Vagina (tissue), 2 donors: ENCODE results near the gene MYO1D. TPM values are rescaled to one million over a fixed set of nuclear protein-coding genes. Genes with fewer than 3 reads are reported as not detected.

Experiments
- DNase-seq, 2 donors: peaks; one replicate each; pipeline ENCODE4 v3.0.0-alpha.2; 2017; ENCODE audit errors: extremely low spot score in 2 of 2
- H3K27ac ChIP-seq: fragments of 200-600 bp; sonication (generic); one replicate; pipeline ENCODE4 v1.5.1; 2019
- H3K27me3 ChIP-seq: fragments of 200-600 bp; sonication (generic); one replicate; pipeline ENCODE4 v1.5.1; 2019
- H3K36me3 ChIP-seq, 2 donors: fragments of 200-600 bp; sonication (generic); one replicate each; pipeline ENCODE4 v1.5.1; 2017 to 2019
- H3K4me1 ChIP-seq: fragments of 200-600 bp; sonication (generic); one replicate; pipeline ENCODE4 v1.5.1; 2019
- H3K4me3 ChIP-seq, 2 donors: fragments of 200-600 bp; sonication (generic); 1 replicate in 1 of 2; 2 replicates in 1 of 2; pipeline ENCODE4 v1.5.1; 2016 to 2019
- H3K9me3 ChIP-seq: fragments of 200-600 bp; sonication (generic); one replicate; pipeline ENCODE4 v1.5.1; 2019
- CTCF ChIP-seq, 3 experiments: fragments of 450-650 bp in 2 of 3; fragments of 200-600 bp in 1 of 3; sonication (generic) in 1 of 3; IDR thresholded peaks; one replicate each; pipeline ENCODE4 v1.5.1; 2017 to 2019; ENCODE audit warnings: antibody characterized with exemption in 3 of 3, mild to moderate bottlenecking in 2 of 3, moderate library complexity in 2 of 3
- POLR2A ChIP-seq, 2 donors: fragments of 450-650 bp; IDR thresholded peaks; one replicate each; pipeline ENCODE4 v1.6.1; 2017; ENCODE audit warnings: antibody characterized with exemption in 2 of 2, mild to moderate bottlenecking in 2 of 2, moderate library complexity in 2 of 2
- POLR2AphosphoS5 ChIP-seq, 2 donors: sonication (generic); formaldehyde crosslinking; IDR thresholded peaks; one replicate each; pipeline ENCODE4 v1.9.0; 2017; ENCODE audit warnings: antibody characterized with exemption in 2 of 2, mild to moderate bottlenecking in 2 of 2, low read depth in 1 of 2; ENCODE audit not compliant: insufficient read depth in 1 of 2
- intact Hi-C: fragments of 100-400 bp; cut with DNase I; formaldehyde crosslinking; loops from one replicate; pipeline ENCODE4 v1.15.1; 2023
- total RNA-seq: library from RNA; depleted of rRNA; stranded (reverse); fragments of >200 nt; gene quantifications from one replicate; pipeline ENCODE4 v1.2.3, GENCODE V29; 2016

Gene MYO1D
- total RNA-seq, 1 donor from 2014 or later, result 44.7 TPM

DNA sequence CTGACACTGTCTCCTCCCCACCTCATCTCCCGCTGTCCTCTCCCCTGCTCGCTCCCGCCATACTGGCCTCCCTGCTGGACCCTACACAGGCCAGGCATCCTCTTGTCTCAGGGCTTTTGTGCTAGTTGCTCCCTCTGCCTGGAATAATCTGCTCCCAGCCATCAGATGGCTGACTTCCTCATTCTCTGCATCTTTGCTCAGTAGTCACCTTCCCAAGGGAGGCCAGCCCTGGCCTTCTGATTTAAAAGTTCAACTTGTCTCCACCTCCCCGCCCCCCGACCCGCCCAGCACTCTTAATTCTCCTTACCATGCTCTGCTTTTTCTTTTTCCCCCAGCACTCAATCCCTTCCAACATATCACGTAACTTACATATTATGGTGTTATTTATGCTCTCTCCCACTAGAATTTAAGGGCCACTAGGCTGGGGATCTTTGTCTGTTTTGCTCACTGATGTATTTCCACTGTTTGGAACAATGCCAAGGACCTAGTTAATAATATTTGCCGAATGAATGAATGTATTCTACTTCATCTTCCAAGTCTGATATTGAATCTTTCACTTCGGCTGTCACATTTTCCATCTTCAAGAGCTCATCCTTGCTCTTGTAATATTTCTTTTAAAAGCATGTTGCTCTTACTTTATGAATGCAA is 211.9 kb downstream of the MYO1D start:
- Histone ChIP-seq H3K9me3 (no peaks in the 10 kb centered on the region), H3K4me3 (no peak overlapping the region), H3K4me1 (no peaks in the 10 kb centered on the region), H3K27me3 (no peaks in the 10 kb centered on the region), H3K27ac (no peak overlapping the region), H3K36me3 (no peaks in the 10 kb centered on the region)
- TF ChIP-seq CTCF (IDR thresholded peaks at IDR 0.05), result no peak
- TF ChIP-seq POLR2AphosphoS5 (IDR thresholded peaks at IDR 0.05; ENCODE audit: insufficient read depth in 1 of 2, low read depth in 1 of 2), result no peak
- no peak for TF ChIP-seq POLR2A (IDR thresholded peaks at IDR 0.05)
- intact Hi-C loops, result no loop called here
- no peak for DNase-seq

- Histone ChIP-seq H3K27ac (no peak overlapping the region), H3K4me1 (peaks cover 10% of the 10 kb centered on the region), H3K4me3 (no peak overlapping the region), H3K36me3 (peaks cover 0 to 5% of the 10 kb centered on the region in 2 donors), H3K9me3 (no peaks in the 10 kb centered on the region), H3K27me3 (no peaks in the 10 kb centered on the region)
- TF ChIP-seq POLR2AphosphoS5 (IDR thresholded peaks at IDR 0.05; ENCODE audit: insufficient read depth in 1 of 2, low read depth in 1 of 2) (no peak), POLR2A (IDR thresholded peaks at IDR 0.05) (no peak), CTCF (IDR thresholded peaks at IDR 0.05) (no peak)
- intact Hi-C loops, result no loop called here
- no peak for DNase-seq
These were observed 216.4 kb downstream of the MYO1D start for GRCh38 chr17:32660496-32660985.

GRCh38 chr17:32659419-32659842 is 217.5 kb downstream of the MYO1D start:
- no peak for DNase-seq
- Histone ChIP-seq H3K4me3 (no peak overlapping the region), H3K9me3 (no peaks in the 10 kb centered on the region), H3K36me3 (peaks cover 0 to 5% of the 10 kb centered on the region in 2 donors), H3K27ac (no peak overlapping the region), H3K27me3 (no peaks in the 10 kb centered on the region), H3K4me1 (peaks cover 10% of the 10 kb centered on the region)
- intact Hi-C loops, result no loop called here
- TF ChIP-seq POLR2AphosphoS5 (IDR thresholded peaks at IDR 0.05; ENCODE audit: insufficient read depth in 1 of 2, low read depth in 1 of 2) (no peak), CTCF (IDR thresholded peaks at IDR 0.05) (peak; percentile 55 to 85 (median 77)), POLR2A (IDR thresholded peaks at IDR 0.05) (no peak)

- H3K36me3 ChIP-seq, result peaks cover 0 to 12% of the 10 kb centered on the region in 2 donors
- H3K9me3 ChIP-seq, result no peaks in the 10 kb centered on the region
- H3K27ac ChIP-seq, result no peak overlapping the region
- DNase-seq, result no peak
- no peak overlapping the region for H3K4me3 ChIP-seq
- intact Hi-C loops, result no loop called here
- no peaks in the 10 kb centered on the region for H3K27me3 ChIP-seq
- TF ChIP-seq CTCF (IDR thresholded peaks at IDR 0.05), result no peak
- TF ChIP-seq POLR2A (IDR thresholded peaks at IDR 0.05), result no peak
- TF ChIP-seq POLR2AphosphoS5 (IDR thresholded peaks at IDR 0.05; ENCODE audit: insufficient read depth in 1 of 2, low read depth in 1 of 2), result no peak
- peaks cover 10% of the 10 kb centered on the region for H3K4me1 ChIP-seq
These were observed 218.2 kb downstream of the MYO1D start for GRCh38 chr17:32658470-32659418.
